Duodenal mucosa (tissue), 2 donors: ENCODE data around the gene TACC2.

Source experiments
- H3K27ac ChIP-seq: one replicate; pipeline ENCODE4 v1.7.0; 2013; ENCODE audit warnings: low read depth, low read length
- H3K27me3 ChIP-seq, 2 donors: one replicate each; pipeline ENCODE4 v1.7.0; 2013; ENCODE audit warnings: low read length in 2 of 2, control low read depth in 1 of 2; ENCODE audit not compliant: insufficient read depth in 2 of 2, control insufficient read depth in 1 of 2
- H3K36me3 ChIP-seq, 2 donors: one replicate each; pipeline ENCODE4 v1.7.0; 2013; ENCODE audit warnings: low read length in 2 of 2, control low read depth in 1 of 2; ENCODE audit not compliant: insufficient read depth in 2 of 2, control insufficient read depth in 1 of 2
- H3K4me1 ChIP-seq, 2 donors: one replicate each; pipeline ENCODE4 v1.7.0; 2013; ENCODE audit warnings: low read length in 2 of 2, control low read depth in 1 of 2; ENCODE audit not compliant: insufficient read depth in 2 of 2, control insufficient read depth in 1 of 2
- H3K4me3 ChIP-seq, 2 donors: one replicate each; pipeline ENCODE4 v1.7.0; 2013; ENCODE audit warnings: low read length in 2 of 2, low read depth in 1 of 2
- H3K9ac ChIP-seq, 2 donors: one replicate each; pipeline ENCODE4 v1.7.0; 2013; ENCODE audit warnings: low read length in 2 of 2, low read depth in 1 of 2
- H3K9me3 ChIP-seq, 2 donors: one replicate each; pipeline ENCODE4 v1.7.0; 2013; ENCODE audit warnings: low read length in 2 of 2, control low read depth in 1 of 2; ENCODE audit not compliant: control insufficient read depth in 1 of 2

Gene TACC2

DNA sequence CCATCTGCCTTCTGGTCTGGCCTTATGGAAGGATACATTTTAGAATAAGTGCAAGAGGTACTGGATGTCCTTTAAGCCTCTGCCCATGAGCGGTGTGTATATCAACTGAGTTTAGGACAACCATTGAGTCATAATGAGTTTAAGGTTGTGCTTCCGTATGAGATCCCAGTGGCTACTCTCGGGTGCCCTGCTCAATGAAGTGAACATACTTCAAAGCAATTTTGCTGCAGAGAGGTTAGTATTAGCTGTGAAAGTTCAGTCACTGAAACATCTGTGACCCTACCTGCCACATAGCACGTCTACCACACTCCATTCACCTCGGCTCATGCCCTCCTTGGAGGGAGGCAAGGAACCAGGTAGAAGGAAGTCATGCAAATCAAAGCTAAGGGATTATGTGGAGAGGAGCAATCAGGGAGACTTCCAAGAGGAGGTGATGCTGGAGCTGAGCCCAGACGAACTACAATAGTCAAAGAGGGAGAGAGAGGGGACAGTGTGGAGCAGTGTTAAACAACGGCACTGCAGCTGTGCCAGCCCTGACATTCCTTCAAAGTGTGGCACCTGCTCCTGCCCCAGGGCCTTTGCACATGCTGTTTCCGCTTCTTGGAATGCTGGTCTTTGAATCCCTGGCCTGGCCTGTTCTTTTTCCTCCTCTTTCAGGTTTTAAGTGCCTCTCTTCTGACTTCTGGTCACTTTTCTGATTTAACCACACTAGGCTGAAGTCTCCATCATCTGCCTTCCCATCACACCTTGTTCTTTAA, 307.6 kb downstream of the TACC2 start:
- Histone ChIP-seq H3K9ac (no peak overlapping the region), H3K4me3 (no peak overlapping the region), H3K36me3 (no peaks in the 10 kb centered on the region), H3K27me3 (no peaks in the 10 kb centered on the region), H3K4me1 (peaks cover 3 to 7% of the 10 kb centered on the region in 2 donors), H3K9me3 (no peaks in the 10 kb centered on the region), H3K27ac (no peak overlapping the region)

DNA sequence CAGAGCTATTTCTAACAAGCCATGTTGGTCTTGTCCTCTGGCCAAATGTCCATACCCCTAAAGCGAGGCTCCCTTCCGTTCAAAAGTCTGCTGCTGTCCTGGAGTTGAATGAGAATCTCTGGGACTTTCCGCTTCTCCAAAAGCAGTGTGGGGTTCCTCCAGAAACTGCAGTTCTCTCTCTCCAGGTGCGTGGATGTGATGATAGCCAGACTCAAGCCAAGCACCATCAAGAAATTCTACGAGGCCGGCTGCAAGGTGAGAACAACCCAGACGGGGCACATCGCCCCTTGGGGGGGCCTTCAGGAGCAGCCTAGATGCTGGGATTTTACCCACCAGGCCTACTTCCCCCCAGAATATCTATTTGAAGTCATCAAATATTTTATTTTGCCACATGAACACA, 308.6 kb downstream of the TACC2 start:
- Histone ChIP-seq H3K4me3 (no peak overlapping the region), H3K9me3 (no peaks in the 10 kb centered on the region), H3K36me3 (no peaks in the 10 kb centered on the region), H3K27me3 (no peaks in the 10 kb centered on the region), H3K27ac (no peak overlapping the region), H3K4me1 (peaks cover 3 to 7% of the 10 kb centered on the region in 2 donors), H3K9ac (no peak overlapping the region)

DNA sequence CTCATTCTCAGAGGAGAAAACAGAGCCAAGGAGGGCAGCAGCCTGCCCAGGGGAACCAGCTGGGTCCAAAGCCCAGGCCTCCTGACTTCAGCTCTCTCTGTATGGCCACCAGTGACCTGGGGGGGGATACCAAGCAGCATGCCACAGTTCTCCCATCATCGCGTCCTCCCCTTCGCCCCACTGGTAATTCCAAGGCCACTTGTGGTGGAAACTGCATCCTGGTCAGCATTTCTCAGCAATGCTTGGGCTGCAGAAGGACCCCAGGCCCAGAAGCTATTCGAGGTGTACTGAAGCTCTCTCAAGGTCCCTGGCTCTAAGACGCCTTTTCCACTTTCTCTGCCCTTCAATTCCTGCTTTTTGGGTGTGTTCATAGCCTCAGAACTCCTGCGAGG, 309.2 kb downstream of the TACC2 start:
- Histone ChIP-seq H3K36me3 (no peaks in the 10 kb centered on the region), H3K9me3 (no peaks in the 10 kb centered on the region), H3K27ac (no peak overlapping the region), H3K4me3 (no peak overlapping the region), H3K27me3 (no peaks in the 10 kb centered on the region), H3K4me1 (peaks cover 3 to 7% of the 10 kb centered on the region in 2 donors), H3K9ac (no peak overlapping the region)

- Histone ChIP-seq H3K27ac (no peak overlapping the region), H3K9ac (peak overlapping the region; percentile 40), H3K4me3 (peak overlapping the region; percentile 26 to 41), H3K27me3 (no peaks in the 10 kb centered on the region), H3K4me1 (peaks cover 3 to 7% of the 10 kb centered on the region in 2 donors), H3K36me3 (no peaks in the 10 kb centered on the region), H3K9me3 (no peaks in the 10 kb centered on the region)
These were observed 309.8 kb downstream of the TACC2 start for GRCh38 chr10:122298598-122299301.

DNA sequence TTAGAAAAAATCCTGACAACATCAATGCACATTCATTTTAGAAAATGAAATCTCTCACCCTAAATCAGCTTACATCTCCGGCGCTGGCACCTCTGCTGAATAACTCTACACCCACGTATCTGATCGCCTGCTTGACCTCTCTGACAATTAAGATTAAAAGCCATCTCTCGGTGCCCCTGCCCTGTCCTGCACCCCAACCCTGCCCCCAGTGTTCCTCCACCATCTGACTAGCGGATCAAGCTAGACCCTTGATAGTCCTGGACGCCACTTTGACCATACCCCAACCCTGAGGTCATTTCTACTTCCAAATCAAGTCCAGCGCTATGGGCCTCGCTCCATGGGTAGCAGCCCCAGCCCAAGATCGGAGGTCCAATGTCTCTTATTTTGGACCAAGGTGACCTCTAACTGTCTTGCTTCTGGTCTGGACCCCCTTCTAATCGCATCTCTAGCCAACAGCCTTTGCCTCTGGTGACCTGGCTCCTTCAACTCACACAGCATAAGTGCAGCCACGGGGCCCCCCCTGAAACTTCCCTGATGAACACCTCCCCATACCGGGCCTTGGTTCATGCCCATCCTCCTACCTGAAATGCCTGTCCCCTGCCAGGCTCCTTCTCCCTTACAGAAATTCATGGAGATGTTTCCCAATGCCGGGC, 310.6 kb downstream of the TACC2 start:
- no peak overlapping the region for H3K27ac ChIP-seq
- no peaks in the 10 kb centered on the region for H3K9me3 ChIP-seq
- peaks cover 3 to 7% of the 10 kb centered on the region in 2 donors for H3K4me1 ChIP-seq
- H3K36me3 ChIP-seq: no peaks in the 10 kb centered on the region
- no peaks in the 10 kb centered on the region for H3K27me3 ChIP-seq
- H3K9ac ChIP-seq: no peak overlapping the region
- no peak overlapping the region for H3K4me3 ChIP-seq

GRCh38 chr10:122301055-122301810, 312.3 kb downstream of the TACC2 start:
- no peak overlapping the region for H3K27ac ChIP-seq
- H3K4me3 ChIP-seq: no peak overlapping the region
- H3K27me3 ChIP-seq: no peaks in the 10 kb centered on the region
- H3K9ac ChIP-seq: no peak overlapping the region
- no peaks in the 10 kb centered on the region for H3K36me3 ChIP-seq
- H3K4me1 ChIP-seq: peaks cover 3 to 7% of the 10 kb centered on the region in 2 donors
- peaks cover 0 to 2% of the 10 kb centered on the region in 2 donors for H3K9me3 ChIP-seq

DNA sequence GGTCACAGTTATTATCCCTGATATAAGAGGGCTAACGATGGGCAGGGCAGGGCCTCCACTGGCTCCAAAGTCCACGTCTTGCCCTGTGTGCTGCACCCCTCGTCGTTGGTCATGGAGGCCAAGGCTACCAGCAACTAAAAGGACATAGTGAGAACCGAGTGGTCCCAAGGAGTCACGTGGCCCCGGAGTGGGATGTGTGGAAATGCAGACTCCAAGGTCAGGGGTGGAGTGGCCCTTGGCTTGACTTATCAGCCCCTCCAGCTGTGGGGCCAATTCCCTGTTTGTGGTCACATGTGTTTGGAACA, 312.8 kb downstream of the TACC2 start:
- Histone ChIP-seq H3K9ac (no peak overlapping the region), H3K4me3 (no peak overlapping the region), H3K36me3 (no peaks in the 10 kb centered on the region), H3K27ac (no peak overlapping the region), H3K9me3 (peaks cover 0 to 2% of the 10 kb centered on the region in 2 donors), H3K4me1 (peaks cover 3 to 7% of the 10 kb centered on the region in 2 donors), H3K27me3 (no peaks in the 10 kb centered on the region)

- peaks cover 3 to 12% of the 10 kb centered on the region in 2 donors for H3K4me1 ChIP-seq
- no peak overlapping the region for H3K9ac ChIP-seq
- H3K36me3 ChIP-seq: no peaks in the 10 kb centered on the region
- H3K27me3 ChIP-seq: no peaks in the 10 kb centered on the region
- H3K4me3 ChIP-seq: no peak overlapping the region
- peaks cover 0 to 2% of the 10 kb centered on the region in 2 donors for H3K9me3 ChIP-seq
- no peak overlapping the region for H3K27ac ChIP-seq
These were observed 313.4 kb downstream of the TACC2 start for GRCh38 chr10:122302315-122302714.

DNA sequence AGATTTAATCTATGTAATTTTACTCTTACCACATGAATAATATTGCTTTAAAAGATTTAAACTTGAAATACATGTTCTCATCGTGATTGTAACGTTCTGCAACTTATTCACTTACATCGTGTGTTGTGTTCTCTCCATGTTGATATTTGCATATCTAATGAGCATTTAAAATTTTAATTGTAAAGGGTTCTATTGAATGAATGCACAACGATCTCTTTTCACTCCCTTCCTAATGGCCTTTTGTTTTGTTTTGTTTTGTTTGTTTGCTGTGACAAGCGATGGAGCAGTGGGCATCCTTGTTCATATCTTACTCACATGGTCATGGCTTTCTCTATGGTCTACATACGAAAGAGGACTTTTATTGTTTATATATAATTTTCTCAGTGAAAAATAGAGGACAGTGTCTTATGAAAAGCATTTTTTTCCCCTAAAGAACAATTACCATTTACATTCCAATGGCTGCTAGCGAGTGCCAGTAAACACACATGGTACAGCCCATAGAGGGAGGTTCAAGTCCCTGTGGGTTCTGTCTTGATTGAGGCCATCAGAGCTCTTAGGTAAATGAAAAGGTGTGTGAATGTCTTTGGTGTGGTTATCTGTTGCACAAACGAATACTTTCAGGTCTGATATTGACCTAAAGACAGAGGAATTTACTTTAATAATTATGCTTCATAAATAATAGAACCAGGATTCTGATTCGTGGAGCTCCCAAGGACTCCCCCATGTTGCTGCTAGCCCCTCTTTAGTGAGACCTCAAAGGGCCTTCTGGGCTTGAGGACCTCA, 314.5 kb downstream of the TACC2 start:
- Histone ChIP-seq H3K4me3 (no peak overlapping the region), H3K4me1 (peaks cover 12 to 21% of the 10 kb centered on the region in 2 donors), H3K27me3 (no peaks in the 10 kb centered on the region), H3K9ac (no peak overlapping the region), H3K27ac (no peak overlapping the region), H3K9me3 (peaks cover 0 to 2% of the 10 kb centered on the region in 2 donors), H3K36me3 (no peaks in the 10 kb centered on the region)
